ENCODE results near the gene BOLA2B.

DNA sequence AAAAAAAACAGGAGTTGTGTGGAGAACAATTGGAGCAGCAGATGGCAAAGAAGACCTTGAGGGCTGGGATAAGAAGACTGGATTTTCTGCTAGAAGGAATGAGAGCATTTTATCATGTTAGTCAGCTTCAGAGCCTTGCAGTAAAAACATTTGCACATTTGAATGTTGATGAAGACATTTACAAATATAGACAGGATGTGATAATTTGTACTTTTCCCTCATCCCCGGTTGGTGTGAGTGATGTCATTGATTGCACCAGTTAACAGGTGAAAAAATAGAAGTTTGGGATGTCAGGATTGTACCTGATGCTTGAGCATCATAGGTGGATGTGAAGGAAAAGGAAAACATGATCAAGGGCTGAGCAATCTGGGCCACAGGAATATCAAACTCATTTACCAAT lies 47.8 kb downstream of the BOLA2B start:
- TF ChIP-seq, protein P1, sequence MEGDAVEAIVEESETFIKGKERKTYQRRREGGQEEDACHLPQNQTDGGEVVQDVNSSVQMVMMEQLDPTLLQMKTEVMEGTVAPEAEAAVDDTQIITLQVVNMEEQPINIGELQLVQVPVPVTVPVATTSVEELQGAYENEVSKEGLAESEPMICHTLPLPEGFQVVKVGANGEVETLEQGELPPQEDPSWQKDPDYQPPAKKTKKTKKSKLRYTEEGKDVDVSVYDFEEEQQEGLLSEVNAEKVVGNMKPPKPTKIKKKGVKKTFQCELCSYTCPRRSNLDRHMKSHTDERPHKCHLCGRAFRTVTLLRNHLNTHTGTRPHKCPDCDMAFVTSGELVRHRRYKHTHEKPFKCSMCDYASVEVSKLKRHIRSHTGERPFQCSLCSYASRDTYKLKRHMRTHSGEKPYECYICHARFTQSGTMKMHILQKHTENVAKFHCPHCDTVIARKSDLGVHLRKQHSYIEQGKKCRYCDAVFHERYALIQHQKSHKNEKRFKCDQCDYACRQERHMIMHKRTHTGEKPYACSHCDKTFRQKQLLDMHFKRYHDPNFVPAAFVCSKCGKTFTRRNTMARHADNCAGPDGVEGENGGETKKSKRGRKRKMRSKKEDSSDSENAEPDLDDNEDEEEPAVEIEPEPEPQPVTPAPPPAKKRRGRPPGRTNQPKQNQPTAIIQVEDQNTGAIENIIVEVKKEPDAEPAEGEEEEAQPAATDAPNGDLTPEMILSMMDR (conservative IDR thresholded peaks at IDR 0.05): no peak
- TF ChIP-seq ZFX (IDR thresholded peaks at IDR 0.05): no peak
